Activated CD4-positive, alpha-beta T cell treated with anti-CD3 and anti-CD28 coated beads, Interleukin-10, Interleukin-2, amounts not matched to agents 100 ng/mL and 50 ng/mL, durations not matched to agents 16 hours and 8 hours (primary cell): ENCODE measurements around the gene CFAP77.

Experiments used
- DNase-seq: peaks from one replicate; pipeline ENCODE4 v3.0.0-alpha.2; 2020

CFAP77 gene

GRCh38 chr9:132457504-132458236 is 47.7 kb downstream of the CFAP77 start:
- no peak for DNase-seq

DNA sequence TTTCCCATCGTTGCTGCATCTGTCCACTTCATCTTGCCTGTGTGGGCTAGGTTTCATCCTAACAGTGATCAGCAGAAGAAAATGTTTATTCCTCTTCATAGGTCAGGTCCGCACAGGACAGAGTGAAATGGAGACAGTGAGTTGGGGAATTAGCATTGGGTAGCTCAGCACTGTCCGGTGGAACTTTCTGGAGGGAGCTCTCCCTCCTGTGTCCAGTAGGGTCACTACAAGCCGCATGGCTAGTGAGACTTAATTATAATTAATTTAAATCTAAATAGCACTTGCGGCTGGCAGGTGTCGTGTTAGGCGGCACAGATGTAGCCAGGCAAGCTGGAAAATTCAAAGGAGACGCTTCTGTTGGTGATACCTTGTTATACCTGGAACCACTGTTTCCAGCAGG is 48.4 kb downstream of the CFAP77 start:
- DNase-seq: no peak

DNA sequence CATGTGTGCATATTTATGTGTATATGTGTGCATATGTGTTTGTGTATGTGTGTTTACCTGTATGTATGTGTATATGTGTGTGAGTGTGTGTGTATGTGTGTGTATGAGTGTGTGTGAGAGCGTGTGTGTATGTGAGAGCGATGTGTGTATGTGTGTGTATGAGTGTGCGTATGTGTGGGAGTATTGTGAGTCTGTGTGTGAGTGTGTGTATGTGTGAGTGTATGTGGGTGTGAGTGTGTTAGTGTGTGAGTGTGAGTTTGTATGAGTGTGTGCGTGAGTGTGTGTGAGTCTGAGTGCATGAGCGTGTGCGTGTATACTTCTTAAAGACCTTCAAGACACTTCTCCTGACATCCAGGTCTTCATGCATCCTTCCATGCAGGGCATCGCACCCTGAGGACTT is 49.6 kb downstream of the CFAP77 start:
- no peak for DNase-seq

- DNase-seq: no peak
These were observed 50.2 kb downstream of the CFAP77 start for GRCh38 chr9:132460240-132460639.

- no peak for DNase-seq
These were observed 51.4 kb downstream of the CFAP77 start for GRCh38 chr9:132461281-132461896.

DNA sequence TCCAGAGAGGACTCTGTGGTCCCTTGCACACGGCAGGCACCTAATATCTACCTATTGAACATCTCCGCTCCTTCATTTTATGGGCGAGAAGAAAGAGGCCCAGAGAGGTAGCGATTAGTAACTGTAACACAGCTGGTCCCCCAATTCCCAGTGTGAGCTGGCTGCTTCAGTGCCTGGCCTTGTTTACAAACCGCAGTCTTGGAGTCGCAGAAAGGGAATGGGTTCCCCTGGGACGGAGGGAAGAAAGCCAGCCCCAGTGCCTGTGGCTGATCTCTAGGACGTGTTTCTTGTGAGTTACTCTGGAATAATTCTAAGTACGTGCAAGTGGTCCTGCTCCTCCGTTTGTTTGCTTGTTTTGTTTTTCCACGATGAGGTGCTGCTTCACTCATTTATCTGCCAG is 52.0 kb downstream of the CFAP77 start:
- DNase-seq: no peak

DNA sequence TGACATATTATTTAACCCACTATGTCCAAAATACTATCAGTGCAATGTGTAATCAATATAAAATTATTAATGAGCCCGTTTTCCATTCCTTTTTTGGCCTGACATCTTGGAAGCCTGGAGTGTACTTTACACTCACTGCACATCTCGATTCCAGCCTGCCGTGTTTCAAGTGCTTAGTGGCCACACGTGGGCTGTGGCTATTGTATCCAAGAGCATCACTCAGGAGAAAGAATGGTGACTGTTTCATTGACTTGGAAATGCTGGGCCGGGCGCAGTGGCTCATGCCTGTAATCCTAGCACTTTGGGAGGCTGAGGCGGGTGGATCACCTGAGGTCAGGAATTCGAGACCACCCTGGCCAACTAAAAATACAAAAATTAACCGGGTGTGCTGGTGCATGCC is 54.5 kb downstream of the CFAP77 start:
- no peak for DNase-seq

- no peak for DNase-seq
These were observed 55.2 kb downstream of the CFAP77 start for GRCh38 chr9:132465131-132465635.

GRCh38 chr9:132472199-132472598 is 62.2 kb downstream of the CFAP77 start:
- DNase-seq: no peak

DNA sequence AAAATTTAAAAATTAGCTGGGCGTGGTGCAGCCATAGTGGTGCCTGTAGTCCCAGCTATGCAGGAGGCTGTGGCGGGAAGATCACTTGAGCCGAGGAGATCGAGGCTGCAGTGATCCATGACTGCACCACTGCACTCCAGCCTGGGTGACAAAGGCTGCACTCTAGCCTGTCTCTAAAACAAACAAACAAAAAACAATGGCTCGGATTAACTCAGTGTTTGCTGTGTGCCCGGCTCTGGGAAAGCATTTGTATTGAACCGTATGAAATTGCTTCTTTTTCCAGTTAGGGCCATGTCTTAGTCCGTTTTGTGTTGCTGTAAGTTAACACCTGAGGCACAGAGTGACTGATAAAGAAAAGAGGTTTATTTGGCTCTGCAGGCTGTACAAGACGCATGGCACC is 62.6 kb downstream of the CFAP77 start:
- DNase-seq: no peak

- DNase-seq: no peak
These were observed 64.2 kb downstream of the CFAP77 start for GRCh38 chr9:132474253-132474652.

DNA sequence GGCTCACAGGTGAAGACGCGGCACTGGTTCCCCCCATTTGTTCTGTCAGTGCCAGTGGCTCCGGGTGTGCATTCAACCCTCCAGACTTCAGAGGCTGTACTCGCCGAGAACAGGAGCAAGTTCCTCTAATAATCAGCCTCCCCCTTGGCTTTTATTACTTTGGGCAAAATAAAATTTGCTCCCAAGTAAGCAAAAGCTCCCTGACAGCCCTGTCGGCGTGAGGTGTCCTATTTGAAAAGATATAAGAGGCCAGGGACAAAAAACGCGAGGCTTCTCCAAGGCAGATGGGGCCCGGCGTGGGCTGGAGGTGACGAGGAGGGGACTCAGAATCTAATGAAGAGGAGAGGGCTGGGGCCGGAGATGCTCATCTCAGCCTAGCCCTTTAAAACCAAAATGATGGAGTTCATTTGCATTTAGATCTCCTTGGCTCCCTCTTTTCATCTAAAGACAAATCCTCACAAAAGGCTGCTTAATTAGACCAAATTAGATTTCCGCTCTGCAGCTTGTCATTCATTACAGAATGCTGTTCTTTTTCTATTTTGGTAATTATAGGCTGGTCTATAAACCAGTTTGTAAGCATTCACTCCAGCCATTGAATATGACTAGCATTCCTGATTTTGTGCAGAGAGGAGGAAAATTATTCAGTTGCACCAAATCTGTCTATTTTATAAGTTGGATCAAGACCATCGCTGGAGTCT is 68.5 kb downstream of the CFAP77 start:
- no peak for DNase-seq

DNA sequence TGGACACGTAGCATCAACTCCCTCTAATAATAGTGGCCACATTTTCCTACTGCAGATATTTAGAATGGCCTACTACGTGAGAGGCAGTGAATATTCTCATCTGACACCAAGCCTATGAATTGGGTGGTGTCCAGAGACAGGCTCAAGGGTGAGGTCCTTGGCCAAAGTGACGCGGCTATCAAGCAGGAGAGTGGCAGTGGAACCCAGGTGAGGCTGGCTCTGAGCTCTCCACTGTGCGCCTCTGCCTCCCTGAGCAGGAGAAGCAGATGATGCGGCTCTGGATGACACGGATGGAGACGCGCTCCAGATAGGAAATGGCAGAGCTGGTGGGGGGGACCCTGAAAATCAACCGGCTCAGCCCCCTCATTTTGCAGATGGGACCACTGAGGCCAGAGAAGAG is 69.7 kb downstream of the CFAP77 start:
- no peak for DNase-seq

DNA sequence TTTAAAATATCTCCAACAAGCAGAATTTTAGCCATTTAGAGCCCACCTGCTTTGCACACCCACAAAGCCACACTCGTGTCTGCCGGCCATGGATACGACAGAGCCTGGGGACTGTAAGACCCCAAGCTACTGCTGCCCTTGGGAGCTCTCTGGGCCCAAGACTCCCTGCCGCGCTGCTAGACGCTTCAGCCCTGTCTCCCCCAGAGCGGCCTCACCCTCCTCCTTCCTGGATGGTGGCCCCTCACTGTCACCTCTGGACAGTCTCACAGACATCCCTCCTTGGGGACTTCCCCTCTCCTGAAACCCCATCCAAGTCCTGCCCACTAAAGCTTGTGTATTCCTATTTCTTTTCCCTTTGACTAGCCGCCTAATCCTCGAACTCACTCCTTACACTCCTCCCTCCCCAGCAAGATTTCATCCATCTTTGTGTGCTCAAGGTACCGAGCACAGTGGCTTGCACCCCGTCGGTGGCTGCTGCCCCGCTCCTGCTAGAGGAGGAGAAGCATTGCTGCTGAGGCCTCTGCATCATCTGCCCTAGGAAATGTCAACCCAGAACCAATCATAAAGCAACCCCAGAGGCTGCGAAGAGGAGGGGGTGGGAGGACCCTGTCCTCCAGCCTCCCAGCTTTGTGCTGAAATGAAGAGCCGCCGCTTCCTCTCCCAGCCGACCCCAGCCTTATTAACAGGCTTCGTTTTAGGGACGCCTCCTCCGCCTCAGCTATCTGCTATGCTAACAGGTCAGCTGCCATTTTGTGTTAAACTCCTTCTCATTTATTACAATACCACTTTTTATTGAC is 71.2 kb downstream of the CFAP77 start:
- DNase-seq: no peak

- no peak for DNase-seq
These were observed 72.3 kb downstream of the CFAP77 start for GRCh38 chr9:132482196-132482813.

GRCh38 chr9:132485393-132485792 is 75.4 kb downstream of the CFAP77 start:
- DNase-seq: no peak

DNA sequence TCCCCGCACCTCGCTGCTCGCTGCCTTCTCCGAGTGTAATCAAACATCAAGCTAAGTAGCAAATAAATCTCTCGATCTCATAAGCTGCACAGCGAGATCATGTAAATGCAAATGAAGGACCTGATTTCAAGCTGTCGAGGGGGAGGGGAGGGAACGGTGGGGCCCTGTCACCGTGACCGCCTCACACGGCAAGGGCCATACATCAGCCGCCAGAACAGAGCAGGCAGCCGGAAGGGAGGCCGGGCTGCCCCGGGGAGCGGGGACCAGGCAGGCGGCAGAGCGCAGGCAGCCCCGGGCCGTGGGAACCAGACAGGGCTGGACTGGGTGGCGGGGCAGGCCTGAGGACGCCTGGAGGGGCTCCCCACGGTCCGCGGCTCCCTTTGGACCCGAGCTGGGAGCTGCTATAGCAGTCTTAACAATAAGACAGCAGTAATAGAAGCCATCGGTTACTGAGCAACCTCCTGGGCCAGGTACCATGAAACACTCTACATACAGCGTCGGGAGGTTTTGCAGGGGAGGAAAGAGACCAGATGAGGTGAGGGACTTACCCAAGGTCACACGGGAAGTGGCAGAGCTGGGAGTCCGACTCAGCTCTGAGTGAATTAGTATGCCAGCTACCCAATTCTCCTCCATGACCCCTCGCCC is 76.8 kb downstream of the CFAP77 start:
- peak; percentile 72 for DNase-seq

DNA sequence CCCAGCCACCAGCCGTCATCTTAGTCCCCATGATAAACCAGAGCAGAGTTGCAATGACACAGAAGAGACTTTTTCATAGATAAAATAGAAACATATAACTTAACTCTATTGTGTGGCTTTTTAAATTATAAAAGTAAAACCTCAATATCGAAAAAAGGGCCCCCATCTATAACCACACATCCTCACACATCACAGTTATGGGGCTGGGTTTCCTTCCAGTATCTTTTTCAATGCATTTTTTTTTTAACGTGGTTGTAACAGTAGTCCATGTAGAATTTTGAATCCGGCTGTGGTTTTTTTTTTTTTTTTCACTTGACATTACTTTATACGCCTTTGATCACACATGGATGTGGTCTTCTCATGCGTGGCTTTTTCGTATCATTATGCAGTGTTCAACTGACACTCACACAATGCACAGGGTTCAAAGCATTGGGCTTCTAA is 77.4 kb downstream of the CFAP77 start:
- DNase-seq: peak; percentile 40

DNA sequence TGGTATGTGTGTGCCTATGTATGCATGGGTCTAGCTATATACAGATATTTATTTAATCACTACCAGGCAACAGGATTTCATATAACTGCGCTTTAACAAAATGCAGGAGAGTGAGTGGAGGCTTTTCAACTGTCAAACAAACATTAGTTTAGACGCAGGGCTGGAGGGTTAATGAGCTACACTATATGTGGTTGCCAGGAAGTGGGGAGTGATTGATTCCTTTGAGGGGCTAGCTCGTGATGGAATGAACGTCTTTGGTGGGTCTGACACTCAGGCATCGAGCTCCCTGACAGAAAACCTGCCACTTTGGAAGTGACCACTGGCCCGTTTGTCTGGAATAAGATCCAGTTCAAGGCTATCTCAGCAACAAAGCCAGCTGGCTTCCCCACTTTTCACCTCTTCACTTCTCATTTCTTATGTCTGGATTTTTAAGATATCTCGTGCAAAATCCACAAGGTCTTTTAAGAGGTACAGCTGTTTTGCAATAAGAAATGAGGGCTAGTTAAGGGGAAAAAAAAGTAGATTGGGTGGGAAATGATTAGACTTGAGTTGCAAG is 78.0 kb downstream of the CFAP77 start:
- DNase-seq: no peak

GRCh38 chr9:132488626-132489025 is 78.6 kb downstream of the CFAP77 start:
- no peak for DNase-seq

DNA sequence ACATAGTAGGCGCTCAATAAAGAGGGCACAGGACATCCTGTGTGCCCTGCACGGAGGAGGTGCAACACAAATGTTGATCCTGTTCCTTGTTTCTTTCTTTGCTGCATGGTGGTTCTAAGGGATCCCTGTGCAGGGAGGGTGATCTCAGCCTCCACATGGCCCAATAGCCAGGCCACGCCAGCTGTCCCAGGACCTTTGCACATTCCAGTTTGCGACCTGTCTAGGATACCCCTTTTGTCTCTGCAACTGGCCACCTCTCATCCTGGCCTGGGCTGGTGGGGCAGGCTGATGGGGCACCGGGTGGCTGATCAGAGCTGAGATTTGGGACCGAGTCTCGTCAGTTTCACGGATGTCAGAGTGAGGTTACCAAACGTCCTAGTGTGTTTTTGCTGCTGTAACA is 79.5 kb downstream of the CFAP77 start:
- no peak for DNase-seq

DNA sequence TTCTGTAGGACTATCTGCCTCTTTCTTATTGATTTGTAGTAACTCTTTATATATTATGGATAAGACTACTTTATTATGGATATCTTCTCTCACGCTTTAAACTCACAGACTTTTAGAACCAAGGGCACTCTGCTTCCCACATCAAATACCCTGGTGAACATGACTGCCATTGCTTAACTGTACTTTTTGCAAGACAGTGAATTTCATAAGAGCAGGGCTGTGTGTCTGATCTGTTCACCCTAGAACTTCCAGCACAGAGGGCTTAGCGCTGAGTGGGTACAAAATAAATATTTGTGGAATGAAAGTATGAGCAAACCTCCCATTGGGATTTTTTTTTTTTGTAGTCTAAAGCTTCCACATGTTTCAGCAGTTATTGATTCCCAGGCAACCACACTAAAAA is 84.8 kb downstream of the CFAP77 start:
- DNase-seq: no peak
